EL (cell line): ENCODE measurements around the gene USO1.
A peak's percentile ranks its signal among the peaks of the same experiment; 100 is the strongest.
"Not testable (repeated sequence)": the region's sequence is repeated elsewhere in the genome, so short reads cannot be mapped to it uniquely, and the experiment has no call there.

ENCODE experiments used
- DNase-seq: peaks from one replicate; pipeline ENCODE4 v3.0.0-alpha.2; 2016

Gene USO1, protein sequence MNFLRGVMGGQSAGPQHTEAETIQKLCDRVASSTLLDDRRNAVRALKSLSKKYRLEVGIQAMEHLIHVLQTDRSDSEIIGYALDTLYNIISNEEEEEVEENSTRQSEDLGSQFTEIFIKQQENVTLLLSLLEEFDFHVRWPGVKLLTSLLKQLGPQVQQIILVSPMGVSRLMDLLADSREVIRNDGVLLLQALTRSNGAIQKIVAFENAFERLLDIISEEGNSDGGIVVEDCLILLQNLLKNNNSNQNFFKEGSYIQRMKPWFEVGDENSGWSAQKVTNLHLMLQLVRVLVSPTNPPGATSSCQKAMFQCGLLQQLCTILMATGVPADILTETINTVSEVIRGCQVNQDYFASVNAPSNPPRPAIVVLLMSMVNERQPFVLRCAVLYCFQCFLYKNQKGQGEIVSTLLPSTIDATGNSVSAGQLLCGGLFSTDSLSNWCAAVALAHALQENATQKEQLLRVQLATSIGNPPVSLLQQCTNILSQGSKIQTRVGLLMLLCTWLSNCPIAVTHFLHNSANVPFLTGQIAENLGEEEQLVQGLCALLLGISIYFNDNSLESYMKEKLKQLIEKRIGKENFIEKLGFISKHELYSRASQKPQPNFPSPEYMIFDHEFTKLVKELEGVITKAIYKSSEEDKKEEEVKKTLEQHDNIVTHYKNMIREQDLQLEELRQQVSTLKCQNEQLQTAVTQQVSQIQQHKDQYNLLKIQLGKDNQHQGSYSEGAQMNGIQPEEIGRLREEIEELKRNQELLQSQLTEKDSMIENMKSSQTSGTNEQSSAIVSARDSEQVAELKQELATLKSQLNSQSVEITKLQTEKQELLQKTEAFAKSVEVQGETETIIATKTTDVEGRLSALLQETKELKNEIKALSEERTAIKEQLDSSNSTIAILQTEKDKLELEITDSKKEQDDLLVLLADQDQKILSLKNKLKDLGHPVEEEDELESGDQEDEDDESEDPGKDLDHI

GRCh38 chr4:75724066-75724866 is at the start of gene USO1:
Gene USO1 (plus strand): TSS chr4:75724577. CDS start chr4:75724820, 243 bp downstream.
- DNase-seq: peak; percentile 97

- DNase-seq: no peak
Measured at GRCh38 chr4:75675004-75675531, 49.3 kb upstream of the USO1 start.

DNA sequence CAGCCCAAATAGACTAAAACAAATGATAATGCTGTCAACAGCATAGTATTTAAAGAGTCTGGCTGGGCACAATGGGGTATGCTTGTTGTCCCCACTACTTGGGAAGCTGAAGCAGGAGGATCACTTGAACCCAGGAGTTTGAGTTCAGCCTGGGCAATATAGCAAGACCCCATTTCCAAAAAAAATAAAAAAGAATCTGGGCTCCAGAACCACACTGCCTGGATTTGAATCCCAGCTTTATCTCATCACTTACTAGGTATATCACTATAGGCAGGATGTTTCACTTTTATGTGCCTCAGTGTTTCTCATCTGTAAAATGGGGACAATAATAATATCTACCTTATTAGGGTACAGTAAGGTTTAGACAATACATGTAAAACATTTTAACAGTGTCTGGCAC is 45.9 kb upstream of the USO1 start:
- DNase-seq: no peak

DNA sequence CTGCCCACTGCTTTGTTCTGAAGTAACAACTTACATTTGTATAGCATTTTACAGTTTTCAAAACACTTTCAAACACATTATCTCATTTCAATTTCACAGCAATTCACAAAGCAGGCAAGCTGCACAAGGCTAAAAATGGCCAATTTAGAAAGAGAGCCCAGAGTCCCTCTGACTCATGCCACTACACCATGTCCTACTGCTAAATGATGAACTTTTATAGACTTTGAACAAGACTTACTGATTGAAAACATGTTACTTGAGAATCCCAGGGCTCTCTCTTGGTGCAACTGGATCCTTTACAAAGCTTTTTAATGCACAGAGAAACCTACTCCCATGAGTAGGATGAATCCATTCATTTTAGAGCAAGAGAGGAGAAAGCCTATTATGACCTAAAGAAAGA is 45.4 kb upstream of the USO1 start:
- DNase-seq: no peak

- no peak for DNase-seq
Measured at GRCh38 chr4:75679876-75680575, 44.4 kb upstream of the USO1 start.

GRCh38 chr4:75683482-75684155 is 40.8 kb upstream of the USO1 start:
- DNase-seq: no peak

GRCh38 chr4:75685546-75686189 is 38.7 kb upstream of the USO1 start:
- DNase-seq: no peak

DNA sequence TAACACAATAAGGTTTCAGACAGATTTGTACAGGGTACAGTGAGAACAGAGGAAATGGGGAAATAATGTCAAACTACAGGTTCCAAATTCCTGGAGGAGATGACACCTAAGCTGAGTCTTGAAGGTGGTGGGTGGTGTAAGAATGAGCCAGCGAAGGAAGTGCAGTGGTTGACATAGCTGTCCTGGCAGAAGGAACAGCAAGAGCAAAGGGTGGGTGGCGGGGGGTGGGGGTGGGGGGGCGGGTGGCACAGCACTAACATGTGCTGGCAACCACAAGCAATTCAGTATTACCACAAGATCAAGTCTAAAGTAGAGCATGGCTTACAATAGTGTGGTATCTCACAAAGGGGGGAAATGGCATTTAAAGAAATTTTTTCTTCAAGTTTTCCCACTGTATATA is 38.0 kb upstream of the USO1 start:
- DNase-seq: no peak

DNA sequence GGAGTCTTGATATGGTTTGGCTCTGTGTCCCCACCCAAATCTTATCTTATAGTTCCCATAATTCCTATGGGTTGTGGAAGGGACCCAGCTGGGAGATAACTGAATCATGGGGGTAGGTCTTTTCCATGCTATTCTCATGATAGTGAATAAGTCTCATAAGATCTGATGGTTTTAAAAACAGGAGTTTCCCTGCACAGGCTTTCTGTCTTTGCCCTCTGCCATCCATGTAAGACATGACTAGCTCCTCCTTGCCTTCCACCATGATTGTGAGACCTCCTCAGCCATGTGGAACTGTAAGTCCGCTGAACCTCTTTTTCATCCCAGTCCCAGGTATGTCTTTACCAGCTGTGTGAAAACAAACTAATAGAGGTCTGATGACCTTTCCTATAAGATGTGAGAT is 37.3 kb upstream of the USO1 start:
- DNase-seq: not testable (repeated sequence)

GRCh38 chr4:75692066-75692465 is 32.3 kb upstream of the USO1 start:
- DNase-seq: not testable (repeated sequence)

GRCh38 chr4:75696071-75696470 is 28.3 kb upstream of the USO1 start:
- DNase-seq: no peak

DNA sequence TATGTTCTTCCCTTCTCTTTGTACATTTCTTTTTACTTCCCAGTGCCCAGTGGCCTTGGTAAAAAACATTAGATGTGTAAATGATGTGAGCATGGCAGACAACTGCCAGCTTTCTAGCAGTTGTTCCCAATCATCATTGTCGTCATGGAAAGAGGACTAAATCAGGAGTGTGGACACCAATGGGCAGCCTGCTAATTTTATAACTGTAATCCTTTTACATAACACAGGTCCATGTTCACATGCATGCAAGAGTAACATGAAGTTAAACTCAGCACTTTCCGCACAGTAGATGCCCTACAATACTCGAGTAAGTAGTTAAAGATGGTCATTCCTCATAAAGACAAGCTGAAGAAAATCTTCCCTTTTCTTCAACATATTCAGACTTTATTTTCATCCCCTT is 27.8 kb upstream of the USO1 start:
- DNase-seq: no peak

GRCh38 chr4:75698162-75698962 is 26.0 kb upstream of the USO1 start:
- no peak for DNase-seq

DNA sequence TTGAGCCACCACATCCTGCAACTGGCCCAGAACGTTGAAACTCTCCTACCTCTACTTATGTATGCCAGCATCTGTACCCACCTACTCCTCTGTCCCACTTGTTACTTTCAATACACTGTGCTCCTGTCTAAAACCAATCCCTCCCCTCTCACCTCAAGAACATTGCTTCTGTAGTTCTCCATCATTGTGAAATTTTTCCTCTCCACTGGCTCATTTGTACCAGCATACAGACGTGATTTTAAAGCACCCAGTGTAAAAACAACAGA is 25.5 kb upstream of the USO1 start:
- no peak for DNase-seq

- DNase-seq: no peak
Measured at GRCh38 chr4:75699299-75699698, 25.1 kb upstream of the USO1 start.

DNA sequence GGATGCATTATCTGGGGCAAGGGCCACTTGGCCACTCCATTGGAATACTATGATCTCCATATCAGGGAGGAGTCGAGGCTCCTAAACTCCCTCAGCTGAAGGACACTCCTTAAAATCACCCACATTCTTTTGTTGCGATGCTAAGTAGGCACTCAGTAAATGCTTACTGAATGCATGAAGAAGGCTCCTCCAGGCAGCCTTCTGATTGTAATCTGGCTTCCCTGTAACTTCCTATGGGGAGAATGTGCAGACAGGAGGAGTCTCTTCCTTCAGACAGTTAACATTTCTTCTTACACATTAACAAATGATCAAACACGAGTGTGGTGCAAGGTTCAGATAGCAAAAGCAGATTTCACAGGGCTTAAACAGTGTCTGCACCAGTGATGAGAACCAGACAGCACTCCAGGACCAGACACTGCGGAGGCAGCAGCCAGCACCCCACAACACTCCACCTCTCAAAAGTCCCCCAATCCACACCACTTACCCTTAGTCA is 21.4 kb upstream of the USO1 start:
- DNase-seq: no peak

- DNase-seq: no peak
Measured at GRCh38 chr4:75705198-75705977, 19.0 kb upstream of the USO1 start.

- no peak for DNase-seq
Measured at GRCh38 chr4:75708218-75708691, 16.1 kb upstream of the USO1 start.

DNA sequence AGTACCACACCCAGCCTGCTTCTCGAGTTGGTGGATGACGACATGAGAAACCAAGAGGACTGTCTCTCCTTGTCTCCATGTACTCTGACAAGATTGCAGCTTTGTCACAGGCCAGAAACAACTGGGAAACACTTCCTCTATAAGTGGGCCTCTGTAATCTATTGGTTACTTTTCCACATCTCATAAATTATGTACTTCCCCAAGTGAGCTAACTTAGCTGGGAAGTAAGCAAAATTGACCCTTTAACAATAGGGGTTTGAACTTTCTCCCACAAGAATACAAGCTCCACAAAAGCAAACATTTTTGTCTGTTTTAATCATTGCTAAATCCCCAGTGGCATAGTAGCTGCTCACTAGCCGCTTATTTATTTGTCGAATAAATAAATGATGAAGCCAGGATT is 14.1 kb upstream of the USO1 start:
- DNase-seq: no peak
